ENCODE measurements around the gene PCDHGA8. TPM values are rescaled to one million over a fixed set of nuclear protein-coding genes. Genes with fewer than 3 reads are reported as not detected.

PCDHGA8 gene
- total RNA-seq, 1 experiment from 2014 or later, result 2.2 TPM

DNA sequence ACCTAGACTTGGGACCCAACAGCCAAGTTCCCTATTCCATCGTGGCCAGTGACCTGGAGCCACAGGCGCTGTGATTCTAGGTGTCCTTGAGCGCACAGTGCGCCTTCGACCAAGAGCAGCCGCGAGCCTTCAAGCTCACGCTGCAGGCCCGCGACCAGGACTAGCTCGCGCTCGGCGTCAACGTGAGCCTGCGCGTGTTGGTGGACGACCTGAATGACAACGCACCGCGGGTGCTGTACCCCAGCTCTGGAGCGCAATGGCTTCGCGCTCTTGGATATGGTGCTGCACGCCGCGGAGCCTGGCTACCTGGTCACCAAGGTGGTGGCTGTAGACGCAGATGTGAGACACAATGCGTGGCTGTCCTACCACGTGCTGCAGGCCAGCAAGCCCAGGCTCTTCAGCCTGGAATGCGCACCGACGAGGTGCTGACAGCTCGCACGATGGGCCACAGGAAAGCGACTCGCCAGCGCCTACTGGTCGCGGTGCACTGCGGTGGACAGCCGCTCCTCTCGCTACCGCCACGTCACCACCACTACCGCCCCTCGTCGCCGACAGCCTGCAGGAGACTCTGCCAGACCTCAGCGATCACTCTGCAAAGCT is 49.2 kb downstream of the PCDHGA8 start:
- ChIA-PET POLR2A (ENCODE audit: low non-redundant PET) (no interaction called here), CTCF (no interaction called here)
- no TSS peak for BruUV-seq (replicated peaks)
- Histone ChIP-seq H3K4me1 (ENCODE audit: insufficient read depth, low read length, poor library complexity, severe bottlenecking) (no peaks in the 10 kb centered on the region), H3K9me3 (ENCODE audit: low read depth, low read length, poor library complexity, severe bottlenecking) (peaks cover 8% of the 10 kb centered on the region), H3K27ac (ENCODE audit: low read depth, low read length, poor library complexity, severe bottlenecking) (no peak overlapping the region), H3K27me3 (replicated peaks; ENCODE audit: insufficient read depth, low read depth, low read length, poor library complexity) (no peaks in the 10 kb centered on the region), H3K36me3 (ENCODE audit: insufficient read depth, low read length, poor library complexity, severe bottlenecking) (no peaks in the 10 kb centered on the region), H3K4me3 (ENCODE audit: low read depth, low read length, poor library complexity, severe bottlenecking) (no peak overlapping the region)
- TF ChIP-seq, protein P1, sequence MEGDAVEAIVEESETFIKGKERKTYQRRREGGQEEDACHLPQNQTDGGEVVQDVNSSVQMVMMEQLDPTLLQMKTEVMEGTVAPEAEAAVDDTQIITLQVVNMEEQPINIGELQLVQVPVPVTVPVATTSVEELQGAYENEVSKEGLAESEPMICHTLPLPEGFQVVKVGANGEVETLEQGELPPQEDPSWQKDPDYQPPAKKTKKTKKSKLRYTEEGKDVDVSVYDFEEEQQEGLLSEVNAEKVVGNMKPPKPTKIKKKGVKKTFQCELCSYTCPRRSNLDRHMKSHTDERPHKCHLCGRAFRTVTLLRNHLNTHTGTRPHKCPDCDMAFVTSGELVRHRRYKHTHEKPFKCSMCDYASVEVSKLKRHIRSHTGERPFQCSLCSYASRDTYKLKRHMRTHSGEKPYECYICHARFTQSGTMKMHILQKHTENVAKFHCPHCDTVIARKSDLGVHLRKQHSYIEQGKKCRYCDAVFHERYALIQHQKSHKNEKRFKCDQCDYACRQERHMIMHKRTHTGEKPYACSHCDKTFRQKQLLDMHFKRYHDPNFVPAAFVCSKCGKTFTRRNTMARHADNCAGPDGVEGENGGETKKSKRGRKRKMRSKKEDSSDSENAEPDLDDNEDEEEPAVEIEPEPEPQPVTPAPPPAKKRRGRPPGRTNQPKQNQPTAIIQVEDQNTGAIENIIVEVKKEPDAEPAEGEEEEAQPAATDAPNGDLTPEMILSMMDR (conservative IDR thresholded peaks at IDR 0.05; ENCODE audit: low read depth, low read length), result no peak
- no peak for TF ChIP-seq EZH2 (IDR thresholded peaks at IDR 0.05; ENCODE audit: borderline replicate concordance, low read depth, low read length, poor library complexity, severe bottlenecking)
- DNase-seq (ENCODE audit: low spot score), result no peak
- intact Hi-C loops (cut with micrococcal nuclease; ENCODE audit: unreplicated experiment), result no loop called here

Other genes with a start within 250 kb of the PCDHGA8 start
- gene PCDHB6, start 242.6 kb upstream of the PCDHGA8 start, total RNA-seq (2021), result 7.3 and 9.1 TPM in 2 replicates
- gene PCDHB7, start 220.0 kb upstream of the PCDHGA8 start, total RNA-seq (2021), result 2.0 and 2.3 TPM in 2 replicates
- 7.7 and 8.5 TPM in 2 replicates for gene PCDHB8, start 214.8 kb upstream of the PCDHGA8 start, total RNA-seq (2021)
- gene PCDHB16, start 210.2 kb upstream of the PCDHGA8 start, total RNA-seq (2021), result 11.3 and 12.8 TPM in 2 replicates
- gene PCDHB9, start 205.5 kb upstream of the PCDHGA8 start, total RNA-seq (2021), result 5.6 and 7.9 TPM in 2 replicates
- gene PCDHB10, start 200.3 kb upstream of the PCDHGA8 start, total RNA-seq (2021), result 2.7 and 2.8 TPM in 2 replicates
- gene PCDHB11, start 193.0 kb upstream of the PCDHGA8 start, total RNA-seq (2021), result 14.2 and 15.3 TPM in 2 replicates
- 5.1 and 6.7 TPM in 2 replicates for gene PCDHB12, start 183.9 kb upstream of the PCDHGA8 start, total RNA-seq (2021)
- 1.8 and 2.5 TPM in 2 replicates for gene PCDHB13, start 178.7 kb upstream of the PCDHGA8 start, total RNA-seq (2021)
- gene PCDHB14, start 169.3 kb upstream of the PCDHGA8 start, total RNA-seq (2021), result 6.9 and 7.4 TPM in 2 replicates
- gene PCDHB15, start 147.2 kb upstream of the PCDHGA8 start, total RNA-seq (2021), result 1.2 and 2.3 TPM in 2 replicates
- gene SLC25A2, start 88.6 kb upstream of the PCDHGA8 start, total RNA-seq (2021), result 0.88 and 1.0 TPM in 2 replicates
- 73.4 and 78.3 TPM in 2 replicates for gene TAF7, start 71.8 kb upstream of the PCDHGA8 start, total RNA-seq (2021)
- 2.2 and 2.3 TPM in 2 replicates for gene PCDHGA1, start 62.1 kb upstream of the PCDHGA8 start, total RNA-seq (2021)
- 1.5 and 1.8 TPM in 2 replicates for gene PCDHGA2, start 53.9 kb upstream of the PCDHGA8 start, total RNA-seq (2021)
- 0.85 and 0.97 TPM in 2 replicates for gene PCDHGA3, start 48.8 kb upstream of the PCDHGA8 start, total RNA-seq (2021)
- 7.6 TPM in 2 replicates for gene PCDHGB1, start 42.5 kb upstream of the PCDHGA8 start, total RNA-seq (2021)
- 2.9 and 3.5 TPM in 2 replicates for gene PCDHGA4, start 37.6 kb upstream of the PCDHGA8 start, total RNA-seq (2021)
- 6.2 and 6.5 TPM in 2 replicates for gene PCDHGB2, start 32.6 kb upstream of the PCDHGA8 start, total RNA-seq (2021)
- gene PCDHGA5, start 28.5 kb upstream of the PCDHGA8 start, total RNA-seq (2021), result 2.4 and 2.6 TPM in 2 replicates
- 3.3 and 3.4 TPM in 2 replicates for gene PCDHGB3, start 22.4 kb upstream of the PCDHGA8 start, total RNA-seq (2021)
- gene PCDHGA6, start 18.7 kb upstream of the PCDHGA8 start, total RNA-seq (2021), result 20.2 and 21.6 TPM in 2 replicates
- 9.6 and 10.9 TPM in 2 replicates for gene PCDHGA7, start 9.9 kb upstream of the PCDHGA8 start, total RNA-seq (2021)
- 2.5 and 3.3 TPM in 2 replicates for gene PCDHGB4, start 4.9 kb upstream of the PCDHGA8 start, total RNA-seq (2021)
- 43.3 and 45.0 TPM in 2 replicates for gene PCDHGB5, start 5.3 kb downstream of the PCDHGA8 start, total RNA-seq (2021)
- 5.0 and 6.6 TPM in 2 replicates for gene PCDHGA9, start 10.1 kb downstream of the PCDHGA8 start, total RNA-seq (2021)
- gene PCDHGB6, start 15.4 kb downstream of the PCDHGA8 start, total RNA-seq (2021), result 4.5 and 4.6 TPM in 2 replicates
- 3.6 TPM in 2 replicates for gene PCDHGA10, start 20.4 kb downstream of the PCDHGA8 start, total RNA-seq (2021)
- 3.7 and 4.0 TPM in 2 replicates for gene PCDHGB7, start 25.0 kb downstream of the PCDHGA8 start, total RNA-seq (2021)
- gene PCDHGA11, start 28.4 kb downstream of the PCDHGA8 start, total RNA-seq (2021), result 34.9 and 35.5 TPM in 2 replicates
- gene PCDHGA12, start 37.9 kb downstream of the PCDHGA8 start, total RNA-seq (2021), result 3.5 and 3.6 TPM in 2 replicates
- gene PCDHGC3, start 83.3 kb downstream of the PCDHGA8 start, total RNA-seq (2021), result 103 and 112 TPM in 2 replicates
- 3.6 and 3.8 TPM in 2 replicates for gene PCDHGC4, start 92.4 kb downstream of the PCDHGA8 start, total RNA-seq (2021)
- 3.4 and 3.6 TPM in 2 replicates for gene PCDHGC5, start 96.4 kb downstream of the PCDHGA8 start, total RNA-seq (2021)
- 105 and 109 TPM in 2 replicates for gene DIAPH1, start 226.4 kb downstream of the PCDHGA8 start, total RNA-seq (2021)
- gene HDAC3, start 244.2 kb downstream of the PCDHGA8 start, total RNA-seq (2021), result 93.1 and 109 TPM in 2 replicates
- gene RELL2, start 244.4 kb downstream of the PCDHGA8 start, total RNA-seq (2021), result 4.7 and 6.6 TPM in 2 replicates